RPMI7951 (cell line): ENCODE measurements around the gene PGM1. TPM values are rescaled to one million over a fixed set of nuclear protein-coding genes. Genes with fewer than 3 reads are reported as not detected.

Experiments used
- DNase-seq: peaks from one replicate; pipeline ENCODE4 v3.0.0-alpha.2; 2012; ENCODE audit warnings: low read depth
- total RNA-seq: library from RNA; depleted of rRNA; stranded (reverse); fragments of >200 nt; shearing (Covaris generic); gene quantifications from 2 replicates; pipeline ENCODE4 v1.2.3, GENCODE V29; 2014

PGM1 gene
- total RNA-seq, 1 experiment from 2014 or later, result 140 TPM

GRCh38 chr1:63665824-63666223, 72.6 kb downstream of the PGM1 start:
- DNase-seq, result no peak

- DNase-seq, result peak; percentile 40
Observed at GRCh38 chr1:63668298-63668697, 75.1 kb downstream of the PGM1 start.

DNA sequence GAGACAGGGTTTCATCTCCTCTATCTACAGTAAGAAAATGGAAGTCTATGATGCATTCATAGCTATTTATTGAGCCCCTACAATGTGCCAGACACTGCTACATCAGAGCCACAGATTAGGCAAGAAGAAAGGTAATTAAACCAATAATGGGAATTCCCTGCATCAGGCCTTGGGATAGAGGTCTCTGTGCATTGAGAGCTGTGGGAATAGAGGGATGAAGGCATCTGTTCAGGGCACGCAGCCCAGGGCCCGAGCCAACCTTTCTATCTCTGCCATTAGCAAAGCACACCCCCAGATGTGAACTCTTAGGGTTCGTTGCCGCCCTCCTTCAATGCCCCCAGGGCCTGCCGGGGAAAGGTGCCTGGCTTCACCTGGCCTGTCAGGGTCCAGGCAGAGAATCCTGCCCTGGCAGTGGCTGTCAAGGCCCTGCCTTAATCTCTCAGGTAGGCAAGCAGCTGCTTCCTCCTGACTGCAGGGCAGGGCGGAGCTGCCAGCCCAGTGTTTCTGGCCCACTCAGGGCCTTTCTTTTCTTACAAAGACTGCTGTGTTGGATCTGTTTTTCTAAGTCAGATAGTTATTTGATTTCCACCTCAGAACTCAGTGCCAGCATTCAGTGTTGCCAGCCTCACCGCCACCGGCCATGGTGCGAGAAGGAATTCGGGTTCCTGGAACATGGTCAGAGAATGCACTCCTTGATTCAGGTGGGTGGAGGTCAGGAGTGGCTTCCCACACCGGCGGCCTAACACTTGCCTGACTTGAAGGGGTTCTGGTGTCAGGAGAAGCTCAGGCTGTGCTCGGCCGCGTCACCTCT, 76.1 kb downstream of the PGM1 start:
- DNase-seq, result no peak

DNA sequence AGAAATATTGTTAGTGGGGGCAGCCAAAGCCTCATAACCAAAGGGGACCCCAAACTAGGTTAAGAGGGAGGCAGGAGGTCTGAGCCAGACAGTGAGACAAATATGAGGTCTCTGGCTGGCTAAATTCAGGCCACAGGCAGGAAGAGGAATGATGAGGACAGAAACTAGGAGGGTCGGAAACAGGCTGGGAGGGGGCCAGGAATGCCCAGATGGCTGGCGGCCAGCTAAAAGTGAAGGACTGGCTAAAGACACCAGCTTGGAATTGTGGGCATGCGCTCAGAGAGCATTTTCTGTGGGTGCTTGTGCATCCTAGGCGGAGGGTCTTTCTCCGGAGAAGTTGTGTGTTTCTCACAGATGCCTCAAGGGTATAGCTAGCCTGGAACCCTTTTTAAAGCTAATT, 77.0 kb downstream of the PGM1 start:
- DNase-seq, result no peak

DNA sequence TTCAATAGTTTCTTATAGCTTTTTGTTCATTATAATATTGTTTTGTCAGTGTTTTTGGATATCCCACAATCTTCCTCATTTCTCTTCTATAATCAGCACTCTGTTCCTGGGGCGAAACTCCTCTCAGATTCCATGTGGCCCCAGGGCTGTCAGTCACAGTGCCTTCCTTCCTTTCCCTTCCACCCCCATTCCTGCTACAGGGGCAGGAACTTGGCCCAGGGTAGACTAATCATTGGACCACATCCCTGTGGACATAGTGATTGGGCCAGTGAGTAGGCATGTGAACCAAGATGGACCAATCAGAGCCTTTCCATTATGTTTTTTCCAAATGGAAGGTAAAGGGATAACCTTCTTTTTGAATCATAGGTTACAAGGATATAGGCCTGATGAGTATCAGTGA, 78.3 kb downstream of the PGM1 start:
- DNase-seq, result peak; percentile 44

- DNase-seq, result peak; percentile 91
Observed at GRCh38 chr1:63674238-63674864, 81.1 kb downstream of the PGM1 start.

DNA sequence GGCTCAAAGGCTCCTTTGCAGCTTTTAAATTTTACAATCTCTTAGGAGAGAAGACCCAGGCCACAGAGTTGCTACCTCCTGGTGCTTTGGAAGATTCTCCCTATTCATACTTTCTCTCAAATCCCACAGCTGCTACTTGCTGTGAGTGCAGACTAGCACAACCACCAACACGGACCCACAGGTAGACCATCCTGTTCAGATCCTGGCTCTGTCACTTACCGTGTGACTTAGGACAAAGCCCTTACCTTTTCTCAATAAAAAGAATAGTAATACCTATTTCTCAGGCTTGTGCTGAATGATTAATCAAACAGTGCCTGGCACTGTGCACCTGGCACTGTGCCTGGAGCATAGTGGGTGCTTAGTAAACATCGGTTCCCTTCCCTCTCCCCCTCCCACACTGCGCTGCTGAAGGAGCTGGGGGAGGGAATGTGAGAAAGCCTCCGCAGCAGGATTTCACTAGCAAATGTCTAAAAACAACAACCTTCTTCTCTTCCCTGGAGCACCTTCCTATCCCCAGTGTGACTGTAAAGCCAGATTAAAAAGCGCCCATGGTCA, 81.7 kb downstream of the PGM1 start:
- no peak for DNase-seq

GRCh38 chr1:63675420-63675931, 82.3 kb downstream of the PGM1 start:
- DNase-seq, result peak; percentile 13

DNA sequence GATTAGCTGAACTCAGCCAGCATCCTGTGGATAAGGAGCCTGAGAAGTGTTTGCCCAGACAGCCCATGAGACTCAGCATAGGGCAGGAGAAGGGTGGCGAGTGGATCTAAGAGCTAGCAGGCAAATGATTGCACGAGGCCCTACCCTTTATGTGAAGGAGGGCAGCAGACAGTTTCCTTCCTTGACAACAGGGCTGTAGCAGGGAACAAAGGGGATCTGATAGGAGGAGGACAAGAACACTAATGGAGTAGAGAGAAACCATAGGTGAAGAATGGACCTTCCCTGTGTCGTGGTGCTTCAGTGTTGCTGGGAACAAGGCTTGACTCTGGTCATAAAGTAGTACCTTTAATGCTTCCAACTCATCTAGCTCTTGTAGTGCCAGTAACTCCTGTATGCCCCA, 84.3 kb downstream of the PGM1 start:
- DNase-seq, result no peak

DNA sequence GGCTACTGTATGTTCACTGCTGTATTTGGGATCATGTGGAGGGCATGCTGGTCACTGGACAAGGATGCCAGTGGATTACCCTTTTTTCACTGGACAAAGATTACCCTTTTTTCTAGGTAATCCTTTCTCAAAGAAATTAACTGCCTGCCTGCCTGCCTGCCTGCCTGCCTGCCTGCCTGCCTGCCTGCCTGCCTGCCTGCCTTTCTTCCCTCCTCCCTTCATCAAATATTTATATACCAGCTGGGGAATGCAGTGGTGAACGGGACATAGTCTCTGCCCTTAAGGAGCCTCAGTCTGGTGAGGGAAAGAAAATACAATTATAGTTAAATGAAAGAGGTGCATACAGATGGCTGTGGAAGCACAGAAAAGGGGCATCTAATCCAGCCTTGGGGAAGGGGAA, 85.0 kb downstream of the PGM1 start:
- no peak for DNase-seq

GRCh38 chr1:63679076-63679475, 85.9 kb downstream of the PGM1 start:
- DNase-seq, result peak; percentile 61

DNA sequence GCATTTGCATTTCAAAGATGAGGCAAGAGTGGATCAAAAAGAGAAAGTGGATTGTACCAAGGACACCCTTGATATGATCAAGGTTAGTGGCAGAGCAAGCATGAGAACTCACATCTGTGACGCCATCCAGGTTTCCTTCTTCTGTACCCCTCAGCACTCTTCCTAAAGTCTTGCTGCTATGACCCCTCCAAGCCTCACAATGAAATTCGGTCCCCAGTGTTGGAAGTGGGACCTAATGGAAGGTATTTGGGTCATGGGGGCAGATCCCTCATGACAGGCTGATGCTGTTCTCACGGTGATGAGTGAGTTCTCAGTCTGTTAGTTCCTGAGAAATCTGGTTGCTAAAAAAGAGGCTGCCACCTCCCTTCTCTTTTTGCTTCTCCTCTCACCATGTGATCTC, 86.4 kb downstream of the PGM1 start:
- no peak for DNase-seq

DNA sequence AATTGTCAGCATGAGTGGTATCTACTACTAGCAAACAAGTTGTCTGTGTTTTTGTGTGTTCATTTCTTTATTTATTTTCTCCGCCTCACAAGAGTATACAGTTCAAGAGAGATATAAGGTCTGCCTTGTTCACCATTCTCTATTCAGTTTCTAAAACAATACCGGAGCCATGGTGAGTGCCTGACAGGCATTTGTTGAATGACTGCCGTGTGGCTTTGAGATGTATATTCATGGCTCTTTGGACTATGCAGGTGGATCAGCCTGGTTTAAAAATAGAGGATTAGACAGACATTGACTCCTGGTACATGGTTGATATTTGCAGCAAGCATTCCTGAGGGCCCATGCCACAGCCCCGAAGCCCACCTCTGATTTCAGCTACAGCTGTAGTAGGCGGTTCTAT, 89.7 kb downstream of the PGM1 start:
- DNase-seq, result no peak

DNA sequence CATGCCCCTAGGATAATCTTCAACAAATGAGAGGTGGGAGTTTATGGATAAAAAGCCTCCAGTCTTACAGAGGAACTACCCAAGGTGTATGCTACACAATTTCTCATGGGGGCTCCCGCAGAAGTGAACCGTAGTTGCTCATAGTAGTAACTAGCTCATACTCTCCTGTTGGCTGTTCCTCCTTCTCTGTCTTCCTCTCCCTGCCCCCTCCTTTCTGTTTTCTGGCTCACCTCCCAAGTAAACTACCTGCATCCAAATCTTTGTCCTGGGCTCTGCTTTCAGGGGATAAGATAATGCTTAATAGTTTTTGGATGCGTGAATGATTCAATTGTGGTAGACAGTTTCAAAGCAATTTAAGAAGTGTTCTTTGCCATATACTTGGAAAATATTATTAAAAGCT, 90.5 kb downstream of the PGM1 start:
- no peak for DNase-seq

DNA sequence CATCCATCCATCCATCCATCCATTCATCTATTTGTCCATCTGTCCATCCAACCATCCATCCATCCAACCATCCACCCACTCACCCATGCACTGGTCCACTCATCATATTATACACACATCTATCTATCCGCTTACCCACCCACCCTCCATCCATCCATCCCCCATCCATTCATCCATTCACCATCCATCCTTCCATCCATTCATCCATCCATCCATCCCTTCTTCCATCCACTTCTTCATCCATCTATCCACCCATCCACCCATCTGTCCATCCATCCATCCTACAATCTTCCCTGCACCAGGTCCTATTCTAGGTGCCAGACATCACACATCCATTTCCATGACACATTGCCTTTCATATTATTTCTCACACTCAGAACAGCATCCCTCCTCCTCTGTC, 93.5 kb downstream of the PGM1 start:
- no peak for DNase-seq

DNA sequence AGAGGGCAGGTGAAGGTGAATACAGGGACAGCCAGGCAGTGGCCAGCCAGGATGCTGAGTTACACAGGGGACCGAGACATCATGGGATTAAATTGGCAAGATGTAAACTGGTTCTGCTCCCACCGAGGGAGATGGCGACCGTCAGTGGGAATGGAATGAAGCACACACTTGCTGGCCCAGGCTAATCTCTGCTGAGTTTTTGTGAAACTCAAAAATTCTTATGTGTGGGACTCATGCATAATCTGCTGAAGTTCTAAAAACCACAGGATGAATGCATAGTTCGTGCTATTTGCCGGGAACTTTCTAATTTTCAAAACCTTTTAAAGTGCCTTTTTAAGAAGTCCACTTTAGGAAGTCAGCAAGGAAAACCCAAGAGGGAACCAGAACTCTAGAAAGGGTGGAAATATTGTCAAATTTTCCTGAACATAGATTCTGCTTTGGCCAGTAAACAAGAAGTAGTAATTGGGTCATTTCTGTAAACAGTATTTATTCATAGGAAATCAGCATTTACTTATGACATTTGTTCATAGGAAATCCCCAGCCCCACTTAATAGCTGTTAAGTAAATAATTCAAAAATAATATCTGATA, 95.2 kb downstream of the PGM1 start:
- peak; percentile 15 for DNase-seq

- no peak for DNase-seq
Observed at GRCh38 chr1:63690966-63691700, 97.9 kb downstream of the PGM1 start.

DNA sequence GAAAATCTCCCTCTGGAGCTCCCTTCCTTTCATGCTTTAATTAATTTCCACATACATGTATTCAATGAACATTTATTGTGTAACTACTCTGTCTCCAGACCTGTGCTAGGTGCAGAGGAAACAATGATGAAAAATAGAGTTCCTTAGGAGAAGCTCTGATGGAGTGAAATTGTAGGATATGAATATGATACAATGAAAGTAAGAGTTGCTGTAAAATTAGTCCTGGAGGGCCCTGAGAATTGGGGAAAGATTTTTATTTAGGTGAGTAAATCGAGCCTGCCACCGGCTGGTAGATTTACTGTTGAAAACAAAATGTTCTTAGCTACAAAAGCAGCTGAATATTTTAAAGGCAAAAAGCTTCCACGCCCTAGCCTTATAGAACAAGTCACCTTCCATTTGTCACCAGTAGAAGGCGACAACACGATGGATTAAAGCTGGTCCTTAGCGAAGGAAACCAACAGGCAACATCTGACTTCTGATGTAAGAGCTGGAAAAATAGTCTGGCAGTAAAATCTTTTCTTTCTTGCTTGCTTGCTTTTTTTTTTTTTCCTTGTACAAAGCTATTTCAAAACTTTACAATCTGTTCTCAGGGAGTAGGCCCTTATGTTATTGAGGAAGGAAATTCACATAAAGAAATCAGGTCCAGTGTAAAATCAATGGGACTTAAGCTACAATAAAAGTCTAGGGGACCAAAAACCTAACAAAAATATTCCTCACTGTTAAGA, 98.7 kb downstream of the PGM1 start:
- peak; percentile 83 for DNase-seq

DNA sequence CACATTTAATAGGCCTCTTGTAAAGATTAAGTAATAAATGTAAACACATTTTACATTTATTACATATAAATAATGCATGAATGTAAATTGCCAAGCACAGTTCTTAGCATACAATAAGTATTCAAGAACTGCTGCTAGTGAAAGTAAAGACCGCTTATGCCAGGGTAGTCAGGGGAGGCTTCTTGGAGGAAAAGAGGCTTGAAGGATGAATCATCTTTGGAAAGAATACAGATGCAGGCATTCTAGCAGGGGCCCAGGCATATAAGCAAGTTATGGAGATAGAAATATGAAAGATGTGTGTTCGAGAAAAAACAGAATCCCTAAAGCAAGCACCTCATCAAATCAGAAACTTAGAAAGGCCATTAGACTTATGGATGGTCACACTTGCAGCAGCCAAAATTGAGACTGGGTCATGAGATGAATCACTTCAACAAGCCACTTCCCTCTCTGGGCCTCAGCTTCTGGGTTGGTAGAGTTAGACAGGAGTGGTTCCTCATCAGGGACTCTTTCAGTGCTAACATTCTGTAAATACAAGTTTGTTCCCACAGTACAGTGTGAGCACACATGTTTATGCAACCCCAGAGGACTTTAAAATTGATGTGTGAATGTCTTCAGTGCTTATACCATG, 100.8 kb downstream of the PGM1 start:
- DNase-seq, result peak; percentile 63

GRCh38 chr1:63698001-63698838, 105.0 kb downstream of the PGM1 start:
- DNase-seq, result peak; percentile 78
